Colonic mucosa (tissue), 4 donors: ENCODE measurements around the gene RGS12. TPM values are rescaled to one million over a fixed set of nuclear protein-coding genes. Genes with fewer than 3 reads are reported as not detected.

Source experiments
- DNase-seq: peaks from one replicate; pipeline ENCODE4 v3.0.0-alpha.2; 2020
- H3K27ac ChIP-seq: fragments of 200-600 bp; one replicate; pipeline ENCODE4 v1.8.0; 2021
- H3K27me3 ChIP-seq: fragments of 200-600 bp; one replicate; pipeline ENCODE4 v1.8.0; 2021
- H3K36me3 ChIP-seq: fragments of 200-600 bp; one replicate; pipeline ENCODE4 v1.8.0; 2021
- H3K4me1 ChIP-seq: fragments of 200-600 bp; one replicate; pipeline ENCODE4 v1.8.0; 2021; ENCODE audit warnings: mild to moderate bottlenecking
- H3K4me3 ChIP-seq: fragments of 200-600 bp; one replicate; pipeline ENCODE4 v1.8.0; 2021
- H3K9ac ChIP-seq, 2 donors: one replicate each; pipeline ENCODE4 v1.7.0; 2013; ENCODE audit warnings: control low read depth in 2 of 2, low read depth in 2 of 2, low read length in 2 of 2
- H3K9me3 ChIP-seq: fragments of 200-600 bp; one replicate; pipeline ENCODE4 v1.8.0; 2021
- intact Hi-C: fragments of 100-400 bp; cut with DNase I; formaldehyde crosslinking; loops from one replicate; pipeline ENCODE4 v1.14.1; 2022
- total RNA-seq, 2 donors: library from RNA; stranded (reverse); fragmentation: NEBNext Ultra II Directional in 1 of 2; extraction: Animal tissue kit (Norgen Biotek cat#: 25700) in 1 of 2; gene quantifications; one replicate each; pipeline ENCODE4 v1.2.1, GENCODE V29; 2021
- TF ChIP-seq, protein P1 (sequence below): fragments of 200-600 bp; IDR thresholded peaks from one replicate; pipeline ENCODE4 v1.8.0; 2022; ENCODE audit warnings: antibody characterized with exemption, mild to moderate bottlenecking
- donor health status: healthy.
- donor health status: DM: no; HTN: no; CAD: no.
- donor health status: DM: no; HTN: no; CAD: no.

The RGS12 gene
- total RNA-seq, 2 donors from 2014 or later: 18.0 to 25.7 TPM

DNA sequence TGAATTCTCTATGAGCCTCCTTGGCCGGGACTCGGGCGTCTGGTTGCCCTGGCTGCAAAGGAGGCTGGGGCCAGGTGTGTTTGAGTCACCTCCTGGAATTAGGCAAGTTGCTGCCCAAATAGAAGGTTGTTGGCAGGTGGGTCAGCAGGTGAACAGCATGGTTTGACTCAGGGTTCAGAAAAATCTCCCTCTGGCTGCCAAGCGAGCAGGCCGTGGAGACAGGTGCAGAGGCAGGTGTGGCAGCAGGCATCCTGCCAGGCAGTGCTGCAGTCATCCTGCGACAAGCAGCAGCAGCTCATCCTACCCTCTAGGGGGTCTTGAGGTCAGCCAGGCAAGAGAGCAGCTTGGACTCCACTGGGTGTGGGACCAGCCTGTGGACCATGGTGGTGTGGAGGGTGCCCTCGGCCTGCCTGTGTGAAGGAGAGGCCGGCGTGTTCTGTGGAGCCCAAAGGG is 35.7 kb upstream of the RGS12 start:
- intact Hi-C loops: no loop called here
- Histone ChIP-seq H3K27me3 (no peaks in the 10 kb centered on the region), H3K36me3 (no peaks in the 10 kb centered on the region), H3K27ac (no peak overlapping the region), H3K9ac (no peak overlapping the region), H3K4me1 (no peaks in the 10 kb centered on the region), H3K4me3 (no peak overlapping the region), H3K9me3 (no peaks in the 10 kb centered on the region)
- DNase-seq: peak; percentile 40
- TF ChIP-seq, protein P1, sequence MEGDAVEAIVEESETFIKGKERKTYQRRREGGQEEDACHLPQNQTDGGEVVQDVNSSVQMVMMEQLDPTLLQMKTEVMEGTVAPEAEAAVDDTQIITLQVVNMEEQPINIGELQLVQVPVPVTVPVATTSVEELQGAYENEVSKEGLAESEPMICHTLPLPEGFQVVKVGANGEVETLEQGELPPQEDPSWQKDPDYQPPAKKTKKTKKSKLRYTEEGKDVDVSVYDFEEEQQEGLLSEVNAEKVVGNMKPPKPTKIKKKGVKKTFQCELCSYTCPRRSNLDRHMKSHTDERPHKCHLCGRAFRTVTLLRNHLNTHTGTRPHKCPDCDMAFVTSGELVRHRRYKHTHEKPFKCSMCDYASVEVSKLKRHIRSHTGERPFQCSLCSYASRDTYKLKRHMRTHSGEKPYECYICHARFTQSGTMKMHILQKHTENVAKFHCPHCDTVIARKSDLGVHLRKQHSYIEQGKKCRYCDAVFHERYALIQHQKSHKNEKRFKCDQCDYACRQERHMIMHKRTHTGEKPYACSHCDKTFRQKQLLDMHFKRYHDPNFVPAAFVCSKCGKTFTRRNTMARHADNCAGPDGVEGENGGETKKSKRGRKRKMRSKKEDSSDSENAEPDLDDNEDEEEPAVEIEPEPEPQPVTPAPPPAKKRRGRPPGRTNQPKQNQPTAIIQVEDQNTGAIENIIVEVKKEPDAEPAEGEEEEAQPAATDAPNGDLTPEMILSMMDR: no peak

DNA sequence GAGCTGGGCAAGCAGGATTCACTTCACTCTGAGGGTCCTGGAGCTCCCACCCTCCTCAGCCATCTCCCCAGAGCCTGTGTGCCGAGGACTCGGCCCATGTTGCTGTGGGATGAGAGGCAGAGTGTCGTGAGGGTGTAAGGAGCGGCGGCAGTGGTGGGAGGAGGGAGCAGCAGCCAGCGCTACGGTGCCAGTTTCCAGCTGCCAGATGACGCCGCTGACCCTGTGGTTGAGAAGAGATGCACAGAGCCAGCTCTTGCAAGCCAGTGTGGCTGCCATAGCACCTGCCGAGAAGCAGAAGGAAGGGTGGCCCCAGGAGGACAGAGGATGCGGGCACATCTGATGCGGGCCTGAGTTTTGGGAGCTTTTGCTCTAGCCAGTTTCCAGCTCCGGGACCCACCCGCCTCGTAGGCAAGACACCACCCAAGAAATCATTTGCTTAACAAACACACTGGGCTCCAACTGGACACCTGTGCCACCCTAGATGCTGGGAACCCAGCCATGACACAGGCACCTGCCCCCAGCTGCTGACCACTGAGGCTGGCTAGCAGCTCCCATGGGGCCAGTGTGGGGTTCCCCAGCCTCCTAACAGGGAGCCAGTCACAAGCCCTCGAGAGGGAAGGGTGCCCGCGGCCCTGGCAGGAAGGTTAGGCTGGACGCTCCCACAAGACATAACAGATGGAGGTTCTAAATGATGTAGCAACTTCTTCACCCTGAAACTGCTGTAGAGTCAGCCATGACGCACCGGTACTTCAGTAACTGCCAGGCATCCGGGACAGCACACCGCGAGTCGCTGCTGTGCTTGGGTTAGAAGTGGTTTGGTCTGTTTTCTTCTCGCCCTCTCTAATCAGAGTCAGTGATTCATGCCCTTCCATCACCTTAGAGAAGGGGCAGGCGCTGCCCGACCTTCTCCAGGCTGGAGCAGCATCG is 35.0 kb upstream of the RGS12 start:
- no peak overlapping the region for H3K4me3 ChIP-seq
- intact Hi-C loops: no loop called here
- H3K27me3 ChIP-seq: no peaks in the 10 kb centered on the region
- no peaks in the 10 kb centered on the region for H3K36me3 ChIP-seq
- peak; percentile 16 for DNase-seq
- H3K9ac ChIP-seq: no peak overlapping the region
- TF ChIP-seq, protein P1: no peak
- no peaks in the 10 kb centered on the region for H3K4me1 ChIP-seq
- no peak overlapping the region for H3K27ac ChIP-seq
- no peaks in the 10 kb centered on the region for H3K9me3 ChIP-seq

DNA sequence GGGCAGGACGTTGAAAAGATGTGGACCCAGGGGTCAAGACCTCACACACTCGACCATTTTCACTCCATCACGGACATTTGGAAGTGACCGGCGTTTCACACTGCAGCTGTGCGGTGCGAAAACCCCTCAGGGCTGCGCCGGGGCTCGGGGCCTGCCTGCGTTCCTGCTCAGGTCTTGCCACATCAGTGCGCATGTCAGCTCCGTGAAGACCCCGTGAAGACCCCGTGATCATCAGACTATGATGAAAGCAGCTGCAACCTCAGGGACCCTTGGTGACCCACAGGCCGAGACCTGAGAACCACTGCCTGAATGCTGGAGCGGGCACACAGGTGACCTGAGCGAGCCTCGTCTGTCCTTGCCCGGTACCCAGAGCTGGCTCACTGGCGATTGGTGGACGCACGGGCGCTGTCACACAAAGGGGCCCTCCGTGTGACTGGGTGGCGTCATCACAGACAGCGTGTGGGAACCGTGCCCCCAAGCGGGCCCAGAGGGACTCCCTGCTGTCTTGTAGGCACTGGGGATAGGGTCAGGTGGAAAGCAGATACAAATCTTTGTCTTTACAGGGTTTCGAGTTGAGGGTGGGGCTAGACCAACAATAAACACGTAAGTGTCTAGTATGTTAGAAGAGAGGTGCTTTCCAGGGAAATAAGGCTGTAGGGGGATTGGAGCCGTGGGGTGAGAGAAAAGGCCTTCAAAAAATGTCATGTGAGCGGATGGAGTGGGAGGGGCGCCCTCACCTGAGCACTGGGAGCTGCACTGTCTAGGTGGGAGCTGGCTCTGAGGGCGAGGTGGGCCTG is 31.2 kb upstream of the RGS12 start:
- H3K36me3 ChIP-seq: no peaks in the 10 kb centered on the region
- H3K27me3 ChIP-seq: no peaks in the 10 kb centered on the region
- no peak overlapping the region for H3K27ac ChIP-seq
- H3K4me3 ChIP-seq: no peak overlapping the region
- peak; percentile 12 for DNase-seq
- no peaks in the 10 kb centered on the region for H3K9me3 ChIP-seq
- TF ChIP-seq, protein P1: no peak
- no peak overlapping the region for H3K9ac ChIP-seq
- intact Hi-C loops: no loop called here
- no peaks in the 10 kb centered on the region for H3K4me1 ChIP-seq

DNA sequence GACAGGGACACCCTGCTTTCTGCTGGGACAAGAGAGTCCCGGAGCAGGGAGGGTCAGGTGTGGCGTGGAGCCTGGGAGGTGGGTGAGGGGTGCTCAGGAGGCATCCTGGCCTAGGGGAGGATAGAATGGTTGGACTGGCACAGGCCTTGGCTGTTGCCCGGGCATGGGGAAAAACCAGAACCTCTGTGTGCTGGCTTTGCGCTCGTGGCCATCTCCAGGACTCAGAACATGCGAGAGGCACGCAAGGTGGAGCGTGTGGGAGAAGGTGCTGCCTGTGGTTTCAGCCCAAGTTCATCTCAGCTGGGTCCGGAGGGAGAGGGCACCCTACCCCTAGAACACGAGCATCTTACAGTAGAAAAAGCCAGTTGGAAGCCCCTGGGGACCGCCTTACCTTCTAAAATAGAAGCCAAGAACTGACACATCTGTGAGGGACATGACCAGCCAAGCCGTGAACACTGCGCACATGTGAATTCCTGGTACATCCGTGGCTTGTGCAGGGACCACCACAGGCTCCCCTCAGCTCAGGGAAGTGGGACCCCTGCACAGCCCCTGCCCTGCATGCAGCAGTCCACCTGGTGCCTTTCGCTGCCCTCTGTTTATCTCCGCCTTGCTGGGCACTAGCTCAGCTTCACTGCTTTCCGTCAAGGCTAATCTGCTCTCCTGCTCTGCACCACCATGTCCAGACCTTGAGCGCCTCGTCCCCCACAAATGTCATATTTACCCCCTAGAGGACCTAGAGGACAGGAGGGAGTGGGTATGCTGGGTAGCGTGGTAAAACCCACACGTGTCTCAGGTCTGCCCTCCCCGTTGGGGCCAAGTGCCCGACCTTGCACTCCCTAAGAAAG is 30.4 kb upstream of the RGS12 start:
- Histone ChIP-seq H3K4me1 (no peaks in the 10 kb centered on the region), H3K4me3 (no peak overlapping the region), H3K27me3 (no peaks in the 10 kb centered on the region), H3K9ac (no peak overlapping the region), H3K27ac (no peak overlapping the region), H3K36me3 (no peaks in the 10 kb centered on the region), H3K9me3 (no peaks in the 10 kb centered on the region)
- TF ChIP-seq, protein P1: no peak
- peak; percentile 13 for DNase-seq
- intact Hi-C loops: no loop called here
